Measurements from ENCODE around the gene LRP1B. TPM values are rescaled to one million over a fixed set of nuclear protein-coding genes. Genes with fewer than 3 reads are reported as not detected.

Gene LRP1B
- polyA plus RNA-seq, 2 of the 4 experiments (the other 2 are of a cell fraction), result 0.03 TPM; not detected in 1

GRCh38 chr2:140910683-140911082 lies 1220.1 kb downstream of the LRP1B start:
- ChIA-PET POLR2A (no interaction called here), CTCF (no interaction called here)
- DNase-seq (ENCODE audit: low read depth in 1 of 2, low spot score in 1 of 2) (no peak), ATAC-seq (no peak), FAIRE-seq (no peak)
- Histone ChIP-seq H3K27ac (no peak overlapping the region), H3K4me3 (no peak overlapping the region), H3K9me3 (no peaks in the 10 kb centered on the region), H3K4me2 (no peak overlapping the region), H3K4me1 (no peaks in the 10 kb centered on the region)
- TF ChIP-seq CBX8 (IDR thresholded peaks at IDR 0.05) (no peak), CEBPB (IDR thresholded peaks at IDR 0.05) (no peak), CBX2 (IDR thresholded peaks at IDR 0.05; ENCODE audit: borderline replicate concordance, low read depth) (no peak), E2F6 (IDR thresholded peaks at IDR 0.05; ENCODE audit: borderline replicate concordance, low read depth) (no peak)

GRCh38 chr2:140905083-140905781 lies 1225.6 kb downstream of the LRP1B start:
- Histone ChIP-seq H3K9me3 (no peaks in the 10 kb centered on the region), H3K27ac (no peak overlapping the region), H3K4me2 (no peak overlapping the region), H3K4me1 (no peaks in the 10 kb centered on the region), H3K4me3 (no peak overlapping the region)
- ChIA-PET POLR2A (no interaction called here), CTCF (no interaction called here)
- TF ChIP-seq ZNF302 (CRISPR knock-in tag; IDR thresholded peaks at IDR 0.05) (no peak), ZC3H11A (IDR thresholded peaks at IDR 0.05) (no peak), NFE2L2 (conservative IDR thresholded peaks at IDR 0.05; ENCODE audit: low read length) (no peak)
- ATAC-seq (no peak), FAIRE-seq (no peak), DNase-seq (ENCODE audit: low read depth in 1 of 2, low spot score in 1 of 2) (no peak)
- 21% methylated on average over 6 of the region's 6 CpGs for WGBS (ENCODE audit: missing lambda C conversion rate)

- no peak overlapping the region for H3K4me3 ChIP-seq
- no peaks in the 10 kb centered on the region for H3K9me3 ChIP-seq
- POLR2A ChIA-PET, result no interaction called here
- FAIRE-seq (no peak), DNase-seq (ENCODE audit: low read depth in 1 of 2, low spot score in 1 of 2) (no peak), ATAC-seq (no peak)
- CTCF ChIA-PET, result interaction anchor here (0.8 kb wide), 1 partner anchor 11 kb away, joined by 3 read pairs; no protein-coding TSS in a partner anchor
- H3K27ac ChIP-seq, result no peak overlapping the region
- no peaks in the 10 kb centered on the region for H3K4me1 ChIP-seq
- 41% methylated on average over 9 of the region's 9 CpGs for WGBS (ENCODE audit: missing lambda C conversion rate)
- H3K4me2 ChIP-seq, result no peak overlapping the region
- TF ChIP-seq HOXA7 (CRISPR knock-in tag; IDR thresholded peaks at IDR 0.05), result no peak
- no peak for TF ChIP-seq GATA3 (IDR thresholded peaks at IDR 0.05; ENCODE audit: borderline replicate concordance)
- no peak for TF ChIP-seq MAFK (IDR thresholded peaks at IDR 0.05; ENCODE audit: partially characterized antibody)
- no peak for TF ChIP-seq ZSCAN20 (CRISPR knock-in tag; IDR thresholded peaks at IDR 0.05)
- TF ChIP-seq HOXB5 (CRISPR knock-in tag; IDR thresholded peaks at IDR 0.05), result no peak
- no peak for TF ChIP-seq ZC3H11A (IDR thresholded peaks at IDR 0.05)
- TF ChIP-seq JUNB (IDR thresholded peaks at IDR 0.05), result no peak
- TF ChIP-seq CBX8 (IDR thresholded peaks at IDR 0.05), result no peak
- no peak for TF ChIP-seq REST (IDR thresholded peaks at IDR 0.05)
- no peak for TF ChIP-seq KDM1A (IDR thresholded peaks at IDR 0.05; ENCODE audit: low read depth)
- TF ChIP-seq FOSB (CRISPR knock-in tag; IDR thresholded peaks at IDR 0.05), result no peak
- TF ChIP-seq ZFP36 (IDR thresholded peaks at IDR 0.05; ENCODE audit: borderline replicate concordance, partially characterized antibody), result no peak
- TF ChIP-seq HOXB13 (CRISPR knock-in tag; IDR thresholded peaks at IDR 0.05; ENCODE audit: low read depth), result no peak
Observed at GRCh38 chr2:140895378-140895777, 1235.4 kb downstream of the LRP1B start.

Data from A549 (cell line).